Fibroblast of villous mesenchyme (primary cell): ENCODE data around the gene ALPK3. TPM values are rescaled to one million over a fixed set of nuclear protein-coding genes. Genes with fewer than 3 reads are reported as not detected.

ENCODE experiments used
- DNase-seq: peaks from one replicate; pipeline ENCODE4 v3.0.0-alpha.2; 2010; ENCODE audit warnings: low read depth
- H3K4me3 ChIP-seq: 2 replicates; pipeline ENCODE4 v1.5.1; 2011; ENCODE audit warnings: low read depth, mild to moderate bottlenecking, low read length
- total RNA-seq: library from RNA; depleted of rRNA; stranded (reverse); fragments of >200 nt; gene quantifications from 2 replicates; pipeline ENCODE4 v1.2.3, GENCODE V29; 2012
- TF ChIP-seq, protein P1 (sequence below): IDR thresholded peaks from 2 replicates; pipeline ENCODE4 v1.5.1; 2012; ENCODE audit warnings: low read depth, mild to moderate bottlenecking, low read length; ENCODE audit not compliant: insufficient read depth

Gene ALPK3
- total RNA-seq, 1 donor = 0.86 TPM

- TF ChIP-seq, protein P1, sequence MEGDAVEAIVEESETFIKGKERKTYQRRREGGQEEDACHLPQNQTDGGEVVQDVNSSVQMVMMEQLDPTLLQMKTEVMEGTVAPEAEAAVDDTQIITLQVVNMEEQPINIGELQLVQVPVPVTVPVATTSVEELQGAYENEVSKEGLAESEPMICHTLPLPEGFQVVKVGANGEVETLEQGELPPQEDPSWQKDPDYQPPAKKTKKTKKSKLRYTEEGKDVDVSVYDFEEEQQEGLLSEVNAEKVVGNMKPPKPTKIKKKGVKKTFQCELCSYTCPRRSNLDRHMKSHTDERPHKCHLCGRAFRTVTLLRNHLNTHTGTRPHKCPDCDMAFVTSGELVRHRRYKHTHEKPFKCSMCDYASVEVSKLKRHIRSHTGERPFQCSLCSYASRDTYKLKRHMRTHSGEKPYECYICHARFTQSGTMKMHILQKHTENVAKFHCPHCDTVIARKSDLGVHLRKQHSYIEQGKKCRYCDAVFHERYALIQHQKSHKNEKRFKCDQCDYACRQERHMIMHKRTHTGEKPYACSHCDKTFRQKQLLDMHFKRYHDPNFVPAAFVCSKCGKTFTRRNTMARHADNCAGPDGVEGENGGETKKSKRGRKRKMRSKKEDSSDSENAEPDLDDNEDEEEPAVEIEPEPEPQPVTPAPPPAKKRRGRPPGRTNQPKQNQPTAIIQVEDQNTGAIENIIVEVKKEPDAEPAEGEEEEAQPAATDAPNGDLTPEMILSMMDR = no peak
- no peak for DNase-seq
- H3K4me3 ChIP-seq = no peak overlapping the region
Measured at GRCh38 chr15:84881520-84881830, 64.3 kb downstream of the ALPK3 start.

DNA sequence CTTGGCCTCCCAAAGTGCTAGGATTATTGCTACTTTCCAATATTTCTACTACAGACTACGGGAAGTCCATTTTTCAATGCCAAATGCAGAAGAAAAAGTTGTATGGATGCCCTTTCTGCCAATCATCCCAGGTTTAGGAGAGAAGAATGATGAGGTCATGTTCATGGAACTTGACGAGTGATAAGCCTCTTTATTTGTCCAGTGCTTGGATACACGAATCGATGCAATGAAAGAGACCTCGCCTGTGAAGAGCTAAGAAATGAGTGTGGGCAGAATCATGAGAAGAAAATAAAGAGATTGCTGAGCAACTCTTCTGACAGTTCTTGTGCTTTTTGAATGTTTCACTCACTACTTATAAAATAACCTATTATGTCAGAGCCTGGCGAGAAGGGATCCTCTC, 66.3 kb downstream of the ALPK3 start:
- DNase-seq = no peak
- H3K4me3 ChIP-seq = no peak overlapping the region
- TF ChIP-seq, protein P1 = no peak

DNA sequence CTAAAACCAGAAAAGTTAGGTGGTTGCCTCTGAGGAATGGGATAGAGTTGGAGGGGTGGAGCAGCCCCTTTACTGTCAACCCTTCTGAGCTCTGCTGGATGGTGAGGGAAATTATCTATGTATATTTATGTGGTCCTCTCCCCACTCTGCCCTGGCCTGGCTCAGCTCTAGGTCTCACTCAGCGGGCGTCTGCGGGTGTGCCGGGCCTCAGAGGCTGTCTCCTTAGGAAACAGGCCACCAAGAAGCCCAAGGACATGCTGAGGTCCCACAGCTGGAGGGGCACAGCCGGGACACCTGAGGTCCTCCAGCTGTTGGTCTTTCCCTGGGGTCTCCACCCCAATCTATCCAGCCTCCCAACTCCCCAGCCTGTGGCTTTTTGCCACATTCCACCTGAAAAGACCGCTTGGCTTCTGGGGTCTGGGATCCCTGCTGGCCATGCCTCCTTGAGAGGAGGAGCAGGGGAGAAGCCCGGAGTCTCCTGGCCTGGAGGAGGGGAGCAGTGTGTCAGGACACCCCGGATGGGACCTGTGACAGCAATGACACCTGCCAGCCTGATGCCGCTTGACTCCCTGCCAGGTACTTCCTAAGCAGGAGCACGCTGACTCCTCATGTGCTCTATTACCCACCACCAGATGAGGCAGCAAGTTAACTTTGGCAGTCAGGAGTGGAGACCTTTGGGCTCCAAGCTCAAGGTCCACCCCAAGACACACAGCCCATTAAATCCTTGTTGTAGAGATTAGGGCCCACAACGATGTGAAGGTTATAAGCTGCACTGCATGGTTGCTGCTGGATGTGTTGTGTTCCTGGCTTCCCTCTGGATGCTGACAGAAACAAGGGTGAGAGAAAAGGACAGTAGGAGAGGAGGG, 67.0 kb downstream of the ALPK3 start, which contains the start of gene SLC28A1:
Gene SLC28A1, plus strand, starts transcription at position 747 of the 866 bp plus-strand sequence. CDS start 3,099 bp downstream, outside the sequence.
- H3K4me3 ChIP-seq = no peak within 1 kb of the TSS
- TF ChIP-seq, protein P1 = no peak
- no peak for DNase-seq

GRCh38 chr15:84885801-84886200, 68.6 kb downstream of the ALPK3 start:
- H3K4me3 ChIP-seq = no peak overlapping the region
- TF ChIP-seq, protein P1 = no peak
- no peak for DNase-seq

GRCh38 chr15:84886211-84886983, 69.2 kb downstream of the ALPK3 start:
- H3K4me3 ChIP-seq = no peak overlapping the region
- no peak for DNase-seq
- TF ChIP-seq, protein P1 = no peak

GRCh38 chr15:84886984-84887299, 69.8 kb downstream of the ALPK3 start:
- TF ChIP-seq, protein P1 = no peak
- DNase-seq = no peak
- no peak overlapping the region for H3K4me3 ChIP-seq
